ENCODE results near the gene ARHGAP24.
"Not testable (repeated sequence)": the region's sequence is repeated elsewhere in the genome, so short reads cannot be mapped to it uniquely, and the experiment has no call there.

ARHGAP24 gene

GRCh38 chr4:85808864-85809263 is 333.9 kb downstream of the ARHGAP24 start:
- no peak for DNase-seq (ENCODE audit: extremely low read depth, low read depth)
- H3K4me3 ChIP-seq (replicated peaks; ENCODE audit: low read depth, low read length) = no peak overlapping the region
- no peak for TF ChIP-seq CTCF (IDR thresholded peaks at IDR 0.05; ENCODE audit: low read depth, low read length, missing control alignments)

- TF ChIP-seq CTCF (IDR thresholded peaks at IDR 0.05; ENCODE audit: low read depth, low read length, missing control alignments) = no peak
- DNase-seq (ENCODE audit: extremely low read depth, low read depth) = no peak
- H3K4me3 ChIP-seq (replicated peaks; ENCODE audit: low read depth, low read length) = no peak overlapping the region
These were observed 337.8 kb downstream of the ARHGAP24 start for GRCh38 chr4:85812776-85813175.

GRCh38 chr4:85815796-85816459 is 341.0 kb downstream of the ARHGAP24 start:
- DNase-seq (ENCODE audit: extremely low read depth, low read depth) = no peak
- H3K4me3 ChIP-seq (replicated peaks; ENCODE audit: low read depth, low read length) = no peak overlapping the region
- TF ChIP-seq CTCF (IDR thresholded peaks at IDR 0.05; ENCODE audit: low read depth, low read length, missing control alignments) = no peak

GRCh38 chr4:85818700-85819099 is 343.8 kb downstream of the ARHGAP24 start:
- no peak for DNase-seq (ENCODE audit: extremely low read depth, low read depth)
- no peak for TF ChIP-seq CTCF (IDR thresholded peaks at IDR 0.05; ENCODE audit: low read depth, low read length, missing control alignments)
- H3K4me3 ChIP-seq (replicated peaks; ENCODE audit: low read depth, low read length) = no peak overlapping the region

- not testable (repeated sequence) for H3K4me3 ChIP-seq (replicated peaks; ENCODE audit: low read depth, low read length); DNase-seq (ENCODE audit: extremely low read depth, low read depth)
These were observed 345.2 kb downstream of the ARHGAP24 start for GRCh38 chr4:85820101-85820500.

GRCh38 chr4:85821688-85822455 is 346.9 kb downstream of the ARHGAP24 start:
- TF ChIP-seq CTCF (IDR thresholded peaks at IDR 0.05; ENCODE audit: low read depth, low read length, missing control alignments) = no peak
- no peak for DNase-seq (ENCODE audit: extremely low read depth, low read depth)
- no peak overlapping the region for H3K4me3 ChIP-seq (replicated peaks; ENCODE audit: low read depth, low read length)

- no peak for DNase-seq (ENCODE audit: extremely low read depth, low read depth)
- TF ChIP-seq CTCF (IDR thresholded peaks at IDR 0.05; ENCODE audit: low read depth, low read length, missing control alignments) = no peak
- H3K4me3 ChIP-seq (replicated peaks; ENCODE audit: low read depth, low read length) = no peak overlapping the region
These were observed 348.3 kb downstream of the ARHGAP24 start for GRCh38 chr4:85823295-85823694.

Measured in HFF-Myc (cell line).